ENCODE measurements around the gene CADPS2.

- TF ChIP-seq CTCF (IDR thresholded peaks at IDR 0.05; ENCODE audit: low read length) = no peak
- TF ChIP-seq EZH2 (optimal IDR thresholded peaks at IDR 0.05; ENCODE audit: low read depth, low read length) = no peak
- TF ChIP-seq EZH2phosphoT487 (IDR thresholded peaks at IDR 0.05; ENCODE audit: low read length) = no peak
These were observed 7.2 kb upstream of the CADPS2 start for GRCh38 chr7:122893486-122893885.

Measured in MM.1S (cell line).